Heart left ventricle (tissue), 16 donors: ENCODE measurements around the gene WDR70. TPM values are rescaled to one million over a fixed set of nuclear protein-coding genes. Genes with fewer than 3 reads are reported as not detected.
"Not testable (repeated sequence)": the region's sequence is repeated elsewhere in the genome, so short reads cannot be mapped to it uniquely, and the experiment has no call there.

ENCODE experiments used
- ATAC-seq, 4 donors: fragments of 200-7000 bp; cut with Tn5 transposase; one replicate each; pipeline ENCODE4 v1.9.1; 2020 to 2022; ENCODE audit warnings: moderate library complexity in 4 of 4, mild to moderate bottlenecking in 3 of 4, moderate number of reproducible peaks in 1 of 4
- DNase-seq, 5 donors: peaks; one replicate each; pipeline ENCODE4 v3.0.0-alpha.2; 2020
- H3K27ac ChIP-seq, 12 donors: fragments of 200-600 bp; sonication (generic) in 4 of 12; one replicate each; pipeline versions ENCODE4 v1.5.0 to v1.8.0; 2016 to 2022; ENCODE audit warnings: mild to moderate bottlenecking in 2 of 12
- H3K27me3 ChIP-seq, 9 donors: fragments of 200-600 bp; sonication (generic) in 2 of 9; one replicate each; pipeline versions ENCODE4 v1.5.1 to v1.8.0; 2016 to 2022; ENCODE audit warnings: mild to moderate bottlenecking in 3 of 9
- H3K36me3 ChIP-seq, 9 donors: fragments of 200-600 bp; sonication (generic) in 2 of 9; one replicate each; pipeline versions ENCODE4 v1.5.0 to v1.8.0; 2018 to 2022; ENCODE audit warnings: mild to moderate bottlenecking in 2 of 9
- H3K4me1 ChIP-seq, 12 donors: fragments of 200-600 bp; sonication (generic) in 4 of 12; one replicate each; pipeline versions ENCODE4 v1.5.0 to v1.8.0; 2016 to 2022; ENCODE audit warnings: mild to moderate bottlenecking in 3 of 12
- H3K4me3 ChIP-seq, 12 donors: fragments of 200-600 bp; sonication (generic) in 4 of 12; one replicate each; pipeline versions ENCODE4 v1.5.0 to v1.8.0; 2017 to 2022; ENCODE audit warnings: mild to moderate bottlenecking in 9 of 12, moderate library complexity in 4 of 12
- H3K9me3 ChIP-seq, 12 donors: fragments of 200-600 bp; sonication (generic) in 4 of 12; one replicate each; pipeline versions ENCODE4 v1.5.0 to v1.8.0; 2016 to 2022; ENCODE audit warnings: mild to moderate bottlenecking in 1 of 12
- POLR2A ChIP-seq, 2 donors: fragments of 450-650 bp; IDR thresholded peaks; one replicate each; pipeline ENCODE4 v1.6.1; 2017; ENCODE audit warnings: antibody characterized with exemption in 2 of 2, mild to moderate bottlenecking in 2 of 2, moderate library complexity in 2 of 2
- WGBS, 4 donors: extraction: QIAGEN DNeasy Blood & Tissue Kit in 2 of 4; methylation state at CpG; one replicate each; pipeline versions ENCODE4 v1.1.5 to v1.1.7; 2013 to 2018; 5-methylcytosine and 5-hydroxymethylcytosine counted together
- intact Hi-C, 10 donors: fragments of 100-400 bp; cut with DNase I; formaldehyde crosslinking; loops; one replicate each; pipeline versions ENCODE4 v1.11.1 to v1.14.2; 2022
- polyA plus RNA-seq, 2 donors: library from polyadenylated mRNA; stranded (reverse); fragments of 200-250 nt; gene quantifications; one replicate each; pipeline ENCODE4 v1.2.3, GENCODE V29; 2013
- total RNA-seq, 9 donors: library from RNA; depleted of rRNA in 2 of 9; stranded (reverse); fragments of >200 nt in 2 of 9; fragmentation: NEBNext Ultra II Directional in 3 of 9; extraction: Animal tissue kit (Norgen Biotek cat#: 25700) in 3 of 9; gene quantifications; one replicate each; pipeline versions ENCODE4 v1.1.0 to v1.2.4, GENCODE V29; 2016 to 2023
- TF ChIP-seq, protein P1 (sequence below), 12 donors: fragments of 200-600 bp; sonication (generic) in 4 of 12; IDR thresholded peaks; one replicate each; pipeline versions ENCODE4 v1.5.0 to v1.8.0; 2018 to 2022; ENCODE audit warnings: antibody characterized with exemption in 12 of 12, mild to moderate bottlenecking in 5 of 12
- donor health status: ischemic (EF 13 %, LVEDD 7.1; RV severe dilation, severe dysfunction).
- donor health status: healthy with polysubstance abuse.
- donor health status: DM: no; HTN: yes; CAD: no.
- donor health status: DM: no; HTN: no; CAD: no.
- donor health status: ischemic (EF 25% LVEDD 6.9; RV normal size, moderate dysfunction).
- donor health status: ischemic (EF 25% LVEDD 5.7; RV mildly dilated, moderate dysfunction).
- donor health status: healthy.
- donor health status: DM: yes; HTN: yes; CAD: no.
- donor health status: ischemic (EF 35%, LVEDD 5.7; RV mildly dilated, moderate dysfunction).
- donor health status: nonischemic (EF 11% LVEDD 7.7; RV severe dilation, severe dysfunction).
- donor health status: DM: yes; HTN: yes; CAD: no.
- donor health status: PGD.
- donor health status: ischemic (EF 29% LVEDD 5.4; RV normal size, mild dysfunction).
- donor health status: nonischemic (EF 23%, LVEDD 6.1; RV moderate dilation, normal function).

The WDR70 gene
- total and polyA plus RNA-seq, 11 donors: 6.0 to 31.3 (median 13.6) TPM

- H3K4me1 ChIP-seq: no peaks in the 10 kb centered on the region
- no peaks in the 10 kb centered on the region for H3K27me3 ChIP-seq
- TF ChIP-seq, protein P1, sequence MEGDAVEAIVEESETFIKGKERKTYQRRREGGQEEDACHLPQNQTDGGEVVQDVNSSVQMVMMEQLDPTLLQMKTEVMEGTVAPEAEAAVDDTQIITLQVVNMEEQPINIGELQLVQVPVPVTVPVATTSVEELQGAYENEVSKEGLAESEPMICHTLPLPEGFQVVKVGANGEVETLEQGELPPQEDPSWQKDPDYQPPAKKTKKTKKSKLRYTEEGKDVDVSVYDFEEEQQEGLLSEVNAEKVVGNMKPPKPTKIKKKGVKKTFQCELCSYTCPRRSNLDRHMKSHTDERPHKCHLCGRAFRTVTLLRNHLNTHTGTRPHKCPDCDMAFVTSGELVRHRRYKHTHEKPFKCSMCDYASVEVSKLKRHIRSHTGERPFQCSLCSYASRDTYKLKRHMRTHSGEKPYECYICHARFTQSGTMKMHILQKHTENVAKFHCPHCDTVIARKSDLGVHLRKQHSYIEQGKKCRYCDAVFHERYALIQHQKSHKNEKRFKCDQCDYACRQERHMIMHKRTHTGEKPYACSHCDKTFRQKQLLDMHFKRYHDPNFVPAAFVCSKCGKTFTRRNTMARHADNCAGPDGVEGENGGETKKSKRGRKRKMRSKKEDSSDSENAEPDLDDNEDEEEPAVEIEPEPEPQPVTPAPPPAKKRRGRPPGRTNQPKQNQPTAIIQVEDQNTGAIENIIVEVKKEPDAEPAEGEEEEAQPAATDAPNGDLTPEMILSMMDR (IDR thresholded peaks at IDR 0.05): no peak
- no peak for TF ChIP-seq POLR2A (IDR thresholded peaks at IDR 0.05)
- H3K36me3 ChIP-seq: no peaks in the 10 kb centered on the region
- H3K4me3 ChIP-seq: no peak overlapping the region
- H3K27ac ChIP-seq: no peak overlapping the region
- ATAC-seq (no peak), DNase-seq (no peak)
- H3K9me3 ChIP-seq: peaks cover 0 to 6% (median 0%) of the 10 kb centered on the region in 12 donors
- 73 to 84% (median 79%) methylated on average over 1 of the region's 1 CpG for WGBS, 4 donors
- intact Hi-C loops: no loop called here
These were observed 259.8 kb downstream of the WDR70 start for GRCh38 chr5:37638897-37639296.

GRCh38 chr5:37640088-37640487 lies 261.0 kb downstream of the WDR70 start:
- TF ChIP-seq POLR2A (IDR thresholded peaks at IDR 0.05): no peak
- TF ChIP-seq, protein P1 (IDR thresholded peaks at IDR 0.05): no peak

GRCh38 chr5:37641933-37642332 lies 262.8 kb downstream of the WDR70 start:
- no peaks in the 10 kb centered on the region for H3K27me3 ChIP-seq
- TF ChIP-seq, protein P1 (IDR thresholded peaks at IDR 0.05): no peak
- no peak for TF ChIP-seq POLR2A (IDR thresholded peaks at IDR 0.05)
- peaks cover 0 to 35% (median 9%) of the 10 kb centered on the region in 12 donors for H3K9me3 ChIP-seq
- H3K4me3 ChIP-seq: no peak overlapping the region
- no peaks in the 10 kb centered on the region for H3K4me1 ChIP-seq
- intact Hi-C loops: no loop called here
- ATAC-seq: no peak
- H3K36me3 ChIP-seq: no peaks in the 10 kb centered on the region
- 0 to 56% (median 27%) methylated on average over 1 of the region's 1 CpG for WGBS, 4 donors
- no peak overlapping the region for H3K27ac ChIP-seq
- no peak for DNase-seq

More at GRCh38 chr5:37640088-37640487, 261.0 kb downstream of the WDR70 start:
- no peaks in the 10 kb centered on the region for H3K4me1 ChIP-seq
- intact Hi-C loops: no loop called here
- no peaks in the 10 kb centered on the region for H3K27me3 ChIP-seq
- ATAC-seq: no peak
- peaks cover 0 to 18% (median 4%) of the 10 kb centered on the region in 12 donors for H3K9me3 ChIP-seq
- H3K27ac ChIP-seq: no peak overlapping the region
- WGBS, 4 donors: 68 to 94% (median 92%) methylated on average over 2 of the region's 2 CpGs
- no peaks in the 10 kb centered on the region for H3K36me3 ChIP-seq
- no peak overlapping the region for H3K4me3 ChIP-seq
- DNase-seq: no peak

- Histone ChIP-seq H3K36me3 (no peaks in the 10 kb centered on the region), H3K4me3 (no peak overlapping the region), H3K4me1 (no peaks in the 10 kb centered on the region), H3K27ac (no peak overlapping the region), H3K9me3 (peaks cover 0 to 35% (median 9%) of the 10 kb centered on the region in 12 donors), H3K27me3 (no peaks in the 10 kb centered on the region)
- no peak for DNase-seq
- no peak for ATAC-seq
- TF ChIP-seq, protein P1 (IDR thresholded peaks at IDR 0.05): no peak
- TF ChIP-seq POLR2A (IDR thresholded peaks at IDR 0.05): no peak
- intact Hi-C loops: no loop called here
- WGBS, 4 donors: 91 to 100% (median 99%) methylated on average over 1 of the region's 1 CpG
These were observed 266.6 kb downstream of the WDR70 start for GRCh38 chr5:37645707-37646106.

GRCh38 chr5:37654566-37654965 lies 275.4 kb downstream of the WDR70 start:
- WGBS, 4 donors: 79 to 89% (median 87%) methylated on average over 1 of the region's 1 CpG

More at GRCh38 chr5:37654566-37654965, 275.4 kb downstream of the WDR70 start:
- H3K36me3 ChIP-seq, H3K4me1 ChIP-seq, H3K27me3 ChIP-seq, H3K27ac ChIP-seq, ATAC-seq, H3K4me3 ChIP-seq, intact Hi-C loops, DNase-seq: not testable (repeated sequence)
- peaks cover 0 to 29% (median 0%) of the 10 kb centered on the region in 12 donors for H3K9me3 ChIP-seq
